ENCODE data around the gene GOPC. TPM values are rescaled to one million over a fixed set of nuclear protein-coding genes. Genes with fewer than 3 reads are reported as not detected.

GOPC gene
- total RNA-seq, 1 experiment from 2014 or later: 18.7 TPM

DNA sequence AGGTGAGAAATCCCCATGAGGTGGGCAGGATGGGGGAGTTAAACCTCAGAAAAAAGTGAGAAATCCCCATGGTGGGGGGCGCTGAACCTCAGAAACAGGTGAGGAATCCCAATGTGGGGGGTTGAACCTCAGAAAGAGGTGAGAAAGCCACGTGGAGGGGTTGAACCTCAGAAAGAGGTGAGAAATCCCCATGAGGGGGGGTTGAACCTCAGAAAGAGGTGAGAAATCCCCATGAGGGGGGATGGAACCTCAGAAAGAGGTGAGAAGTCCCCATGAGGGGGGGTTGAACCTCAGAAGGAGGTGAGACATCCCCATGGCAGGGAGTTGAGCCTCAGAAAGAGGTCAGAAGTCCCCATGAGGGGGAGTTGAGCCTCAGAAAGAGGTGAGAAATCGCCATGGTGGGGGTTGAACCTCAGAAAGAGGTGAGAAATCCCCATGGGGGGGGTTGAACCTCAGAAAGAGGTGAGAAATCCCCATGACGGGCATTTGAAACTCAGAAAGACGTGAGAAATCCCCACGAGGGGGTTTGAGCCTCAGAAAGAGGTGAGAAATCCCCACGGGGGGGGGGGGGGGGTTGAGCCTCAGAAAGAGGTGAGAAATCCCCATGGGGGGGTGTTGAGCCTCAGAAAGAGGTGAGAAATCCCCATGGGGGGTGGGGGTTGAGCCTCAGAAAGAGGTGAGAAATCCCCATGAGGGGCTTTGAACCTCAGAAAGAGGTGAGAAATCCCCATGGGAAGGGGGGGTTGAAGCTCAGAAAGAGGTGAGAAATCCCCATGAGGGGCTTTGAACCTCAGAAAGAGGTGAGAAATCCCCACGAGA, 14.3 kb upstream of the GOPC start:
- Histone ChIP-seq H3K23me2 (ENCODE audit: insufficient read length, low read depth, low read length, poor library complexity, severe bottlenecking) (peaks cover 3% of the 10 kb centered on the region), H3K4me1 (ENCODE audit: insufficient read depth, low read length) (peaks cover 2% of the 10 kb centered on the region; the same call in 1 of the 2 replicates), H2BK5ac (ENCODE audit: insufficient read length, low read length) (no peak overlapping the region), H3K23ac (ENCODE audit: insufficient read length, low read depth, low read length) (no peak overlapping the region), H4K8ac (replicated peaks; ENCODE audit: insufficient read length, low read depth, low read length) (no peak overlapping the region), H3K27ac (ENCODE audit: insufficient read length, low read depth, low read length) (no peak overlapping the region), H3K79me2 (ENCODE audit: insufficient read depth, low read length) (no peaks in the 10 kb centered on the region), H4K91ac (ENCODE audit: insufficient read length, low read depth, low read length) (no peak overlapping the region), H4K5ac (ENCODE audit: insufficient read length, low read depth, low read length) (no peak overlapping the region), H2BK120ac (ENCODE audit: low read depth, low read length, poor library complexity, severe bottlenecking) (no peak overlapping the region), H3K79me1 (ENCODE audit: insufficient read depth, low read depth, low read length, poor library complexity, severe bottlenecking) (no peaks in the 10 kb centered on the region), H2BK15ac (ENCODE audit: low read depth, low read length) (no peak overlapping the region), H3T11ph (ENCODE audit: low read length) (no peak overlapping the region), H3K4ac (ENCODE audit: low read depth, low read length) (no peak overlapping the region), H3K56ac (ENCODE audit: insufficient read length, low read depth, low read length) (no peak overlapping the region), H2BK12ac (ENCODE audit: insufficient read length, low read depth, low read length) (no peak overlapping the region), H3K14ac (ENCODE audit: insufficient read depth, low read length) (no peak overlapping the region), H2BK20ac (ENCODE audit: low read depth, low read length, poor library complexity, severe bottlenecking) (no peak overlapping the region), H3K9ac (ENCODE audit: extremely low read depth, insufficient read length, low read length) (no peak overlapping the region), H2AFZ (ENCODE audit: low read length) (no peak overlapping the region), H3K4me2 (ENCODE audit: insufficient read depth, insufficient read length, low read length) (no peak overlapping the region), H2AK5ac (ENCODE audit: insufficient read length, low read length) (no peak overlapping the region), H3K27me3 (ENCODE audit: insufficient read depth, low read length) (no peaks in the 10 kb centered on the region), H3K9me3 (ENCODE audit: control insufficient read depth, low read depth, low read length) (no peaks in the 10 kb centered on the region), H4K20me1 (ENCODE audit: control insufficient read depth, insufficient read depth, insufficient read length) (no peaks in the 10 kb centered on the region), H3K18ac (ENCODE audit: insufficient read length, low read depth, low read length) (no peak overlapping the region)
- H3K27me3 Mint-ChIP-seq (ENCODE audit: low read depth): no peaks in the 10 kb centered on the region; the same call in 1 of the 2 replicates
- H3K9me3 Mint-ChIP-seq: peaks cover 6 to 9% of the 10 kb centered on the region in 2 experiments
- peak overlapping the region in 1 of 2 experiments; percentile 35; a peak in 1 of 5 replicates for H3K4me3 Mint-ChIP-seq
- no peak for DNase-seq
- H3K27ac Mint-ChIP-seq: peak overlapping the region; percentile 54 to 97 (median 93); a peak in 5 of 7 replicates
- H3K4me1 Mint-ChIP-seq: peaks cover 48 to 50% of the 10 kb centered on the region in 2 experiments
- WGBS (ENCODE audit: extremely low coverage, insufficient read length, low lambda C conversion rate): no CpG with 5 or more reads among the region's 8 CpGs
- TF ChIP-seq, protein P1, sequence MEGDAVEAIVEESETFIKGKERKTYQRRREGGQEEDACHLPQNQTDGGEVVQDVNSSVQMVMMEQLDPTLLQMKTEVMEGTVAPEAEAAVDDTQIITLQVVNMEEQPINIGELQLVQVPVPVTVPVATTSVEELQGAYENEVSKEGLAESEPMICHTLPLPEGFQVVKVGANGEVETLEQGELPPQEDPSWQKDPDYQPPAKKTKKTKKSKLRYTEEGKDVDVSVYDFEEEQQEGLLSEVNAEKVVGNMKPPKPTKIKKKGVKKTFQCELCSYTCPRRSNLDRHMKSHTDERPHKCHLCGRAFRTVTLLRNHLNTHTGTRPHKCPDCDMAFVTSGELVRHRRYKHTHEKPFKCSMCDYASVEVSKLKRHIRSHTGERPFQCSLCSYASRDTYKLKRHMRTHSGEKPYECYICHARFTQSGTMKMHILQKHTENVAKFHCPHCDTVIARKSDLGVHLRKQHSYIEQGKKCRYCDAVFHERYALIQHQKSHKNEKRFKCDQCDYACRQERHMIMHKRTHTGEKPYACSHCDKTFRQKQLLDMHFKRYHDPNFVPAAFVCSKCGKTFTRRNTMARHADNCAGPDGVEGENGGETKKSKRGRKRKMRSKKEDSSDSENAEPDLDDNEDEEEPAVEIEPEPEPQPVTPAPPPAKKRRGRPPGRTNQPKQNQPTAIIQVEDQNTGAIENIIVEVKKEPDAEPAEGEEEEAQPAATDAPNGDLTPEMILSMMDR (conservative IDR thresholded peaks at IDR 0.05): no peak
- peaks cover 0 to 2% (median 0%) of the 10 kb centered on the region in 3 experiments; a peak in 4 of 7 replicates for H3K36me3 Mint-ChIP-seq (ENCODE audit: insufficient read depth in 1 of 3, low read depth in 3 of 3)

All from H9 (cell line).